Ammon's horn (tissue), 1 donor: Measurements from ENCODE around the gene RIPK3.
"Not testable (repeated sequence)": the region's sequence is repeated elsewhere in the genome, so short reads cannot be mapped to it uniquely, and the experiment has no call there.

Experiments
- DNase-seq: peaks from one replicate; pipeline ENCODE4 v3.0.0-alpha.2; 2016; ENCODE audit warnings: low spot score

RIPK3 gene

DNA sequence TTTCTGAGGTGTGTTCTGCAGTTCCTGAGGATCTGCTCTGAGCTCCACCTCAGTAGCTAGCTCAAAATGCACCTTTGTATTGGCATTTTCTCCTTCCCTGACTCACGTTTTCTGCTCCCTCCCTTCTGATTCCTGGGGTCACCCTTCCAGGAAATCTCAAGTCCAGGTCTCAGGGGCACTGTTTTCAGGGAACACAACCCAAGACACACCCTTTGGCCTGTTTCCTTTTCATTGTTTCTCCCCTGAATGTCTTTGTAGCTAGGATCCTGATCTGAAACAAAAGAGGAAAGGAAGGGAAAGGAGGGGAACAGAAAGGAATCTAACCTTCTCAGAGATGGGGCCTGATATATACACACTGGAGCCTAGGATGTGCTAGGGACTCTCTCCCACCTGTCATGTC lies 7.3 kb upstream of the RIPK3 start:
- DNase-seq, result no peak

- no peak for DNase-seq
Measured at GRCh38 chr14:24343795-24344660, 4.2 kb upstream of the RIPK3 start.

DNA sequence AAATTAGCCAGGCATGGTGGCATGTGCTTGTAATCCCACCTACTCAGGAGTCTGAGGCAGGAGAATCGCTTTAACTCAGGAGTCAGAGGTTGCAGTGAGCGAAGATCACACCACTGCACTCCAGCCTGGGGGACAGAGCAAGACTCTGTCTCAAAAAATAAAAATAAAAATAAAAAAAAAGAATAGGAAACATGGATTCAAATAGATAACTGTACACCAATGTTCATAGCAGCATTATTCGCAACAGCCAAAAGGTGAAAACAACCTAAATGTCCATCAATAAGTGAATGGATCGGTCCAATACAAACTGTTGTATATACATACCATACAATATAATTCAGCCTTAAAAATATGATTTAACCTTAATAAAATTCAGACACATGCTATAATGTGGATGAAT lies 3.1 kb upstream of the RIPK3 start:
- DNase-seq, result no peak

GRCh38 chr14:24340606-24341005 lies 815 bp upstream of the RIPK3 start:
- DNase-seq, result no peak

DNA sequence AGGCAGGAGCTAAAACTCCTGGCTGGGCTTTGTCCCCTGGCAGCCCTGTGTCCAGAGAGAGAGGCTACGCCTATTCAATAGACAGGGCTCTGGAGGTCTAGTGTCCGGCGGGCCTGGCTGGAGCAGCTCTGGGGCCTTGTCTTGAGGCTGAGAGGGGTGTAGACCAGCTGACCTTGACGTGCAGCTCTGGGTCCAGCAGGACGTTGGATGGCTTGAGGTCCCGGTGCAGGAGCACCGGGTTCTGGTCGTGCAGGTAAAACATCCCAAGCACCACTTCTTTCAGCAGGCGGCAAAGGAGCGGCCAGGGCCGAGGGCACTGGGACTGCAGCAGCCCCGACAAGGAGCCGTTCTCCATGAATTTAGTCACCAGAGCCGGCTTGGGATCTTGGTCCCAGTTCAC lies 948 bp downstream of the RIPK3 start:
- no peak for DNase-seq

DNA sequence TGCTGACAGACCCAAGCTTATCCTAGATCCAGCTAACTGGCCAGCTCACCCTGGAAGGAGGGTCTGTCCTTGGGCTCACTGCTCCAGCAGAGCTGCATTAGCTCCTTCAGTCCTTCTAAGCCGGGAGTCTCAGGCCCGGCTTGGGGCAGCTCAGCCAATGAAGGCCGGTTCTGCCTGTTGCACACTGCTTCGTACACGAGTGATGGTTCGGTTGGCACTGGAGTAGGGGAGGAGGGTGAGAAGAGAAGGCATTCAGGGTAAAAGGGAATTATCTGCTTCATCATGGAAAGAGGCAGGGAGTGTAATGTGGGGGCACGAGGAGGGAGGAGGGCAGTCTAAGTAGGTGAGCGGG lies 2.0 kb downstream of the RIPK3 start:
- no peak for DNase-seq

- no peak for DNase-seq
Measured at GRCh38 chr14:24337144-24337823, 2.5 kb downstream of the RIPK3 start.

DNA sequence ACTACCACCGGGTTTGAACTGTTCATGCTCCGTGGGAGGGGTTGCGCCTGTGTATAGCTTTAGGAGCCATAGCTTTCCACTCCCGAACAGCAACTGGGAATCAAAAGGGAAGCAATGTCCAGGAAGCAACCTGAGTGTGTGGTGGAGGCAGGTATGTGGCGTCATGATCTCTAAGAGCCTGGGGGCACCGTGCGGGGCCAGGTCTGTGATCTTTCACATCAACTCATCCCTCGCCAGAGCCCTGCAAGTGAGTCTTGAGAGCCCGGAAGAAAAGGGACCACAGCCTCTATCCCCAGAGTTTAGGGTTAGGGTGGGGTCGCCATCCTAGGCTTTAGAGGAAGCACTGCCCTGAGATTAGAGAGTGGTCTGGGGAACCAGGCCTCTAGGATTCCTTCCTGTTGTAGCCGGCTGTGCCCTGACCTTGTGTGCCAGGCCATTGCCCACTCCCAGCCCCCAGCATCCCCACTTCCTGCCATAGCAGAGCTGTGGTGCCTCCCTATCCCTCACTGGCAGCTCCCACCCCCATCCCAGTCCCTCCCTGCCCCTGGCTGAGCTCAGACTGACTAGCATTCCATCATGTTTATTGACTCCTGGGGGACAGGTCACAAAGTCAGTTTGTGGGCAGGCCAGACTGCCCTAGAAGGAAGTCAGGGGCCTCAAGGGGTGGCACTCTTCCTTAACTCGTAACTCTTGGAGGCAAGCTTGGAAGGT lies 4.2 kb downstream of the RIPK3 start:
- no peak for DNase-seq

- no peak for DNase-seq
Measured at GRCh38 chr14:24334431-24335291, 5.1 kb downstream of the RIPK3 start, which contains the start of gene ADCY4. TSS of gene ADCY4 (minus strand) at chr14:24335071. CDS start at chr14:24334652, 419 bp downstream.

GRCh38 chr14:24332268-24332993 lies 7.4 kb downstream of the RIPK3 start:
- peak; percentile 80 for DNase-seq

DNA sequence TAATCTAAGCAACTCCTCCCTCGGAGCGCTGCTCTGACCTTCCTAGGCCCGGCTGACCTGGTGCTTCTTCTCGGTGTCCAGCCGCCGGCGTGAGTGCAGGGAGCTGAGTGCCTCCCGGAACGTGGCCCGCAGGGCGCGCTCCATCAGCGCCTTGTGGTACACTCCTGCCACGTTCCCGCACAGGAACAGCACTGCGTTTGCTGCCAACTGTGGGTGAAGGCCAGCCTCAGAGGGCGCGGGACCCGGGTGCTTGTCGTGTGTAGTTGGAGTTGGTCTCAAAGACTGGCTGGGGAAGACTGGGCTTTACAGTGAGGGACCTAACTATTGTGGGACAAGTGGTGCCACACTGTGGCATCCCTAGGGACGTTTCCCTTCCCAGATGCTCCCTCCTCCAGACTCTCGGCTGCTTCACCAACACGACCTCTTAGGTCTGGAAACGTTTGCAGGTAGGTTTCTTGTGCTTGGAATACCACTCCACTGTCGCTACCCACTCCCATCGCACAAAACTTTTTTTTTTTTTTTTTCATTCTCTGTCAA lies 8.0 kb downstream of the RIPK3 start:
- no peak for DNase-seq

DNA sequence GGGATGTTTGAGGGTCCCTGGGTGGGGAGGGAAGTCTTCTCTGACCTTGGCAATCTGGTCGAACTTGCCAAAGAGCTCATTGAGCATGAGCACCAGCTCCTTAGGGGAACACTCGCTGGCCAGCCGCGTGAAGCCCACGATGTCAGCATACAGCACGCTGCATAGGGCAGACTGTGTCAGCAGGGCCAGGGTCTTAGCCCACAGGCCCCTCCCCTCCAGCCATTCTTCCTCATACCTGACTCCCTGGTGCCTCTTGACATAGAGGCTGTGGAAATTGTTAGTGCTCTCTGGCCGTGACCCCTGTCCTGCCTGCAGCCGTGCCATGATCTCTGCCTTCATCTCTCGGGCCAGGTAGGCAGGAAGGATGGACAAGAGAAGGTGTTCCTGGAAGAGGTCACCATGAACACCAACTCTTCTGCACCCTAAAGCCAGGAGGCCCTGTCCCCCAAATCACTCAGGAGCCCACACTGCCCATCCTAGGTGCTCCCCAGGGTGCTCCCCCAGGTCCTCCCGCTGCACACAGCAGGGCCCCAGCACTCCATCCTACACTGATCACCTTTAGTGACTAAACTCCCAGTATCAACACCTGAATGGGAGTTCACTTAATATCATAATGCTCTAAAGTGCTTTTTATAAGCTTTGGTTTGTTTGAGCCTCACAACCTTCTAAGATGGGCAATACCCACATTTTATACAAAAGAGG lies 8.7 kb downstream of the RIPK3 start:
- no peak for DNase-seq

DNA sequence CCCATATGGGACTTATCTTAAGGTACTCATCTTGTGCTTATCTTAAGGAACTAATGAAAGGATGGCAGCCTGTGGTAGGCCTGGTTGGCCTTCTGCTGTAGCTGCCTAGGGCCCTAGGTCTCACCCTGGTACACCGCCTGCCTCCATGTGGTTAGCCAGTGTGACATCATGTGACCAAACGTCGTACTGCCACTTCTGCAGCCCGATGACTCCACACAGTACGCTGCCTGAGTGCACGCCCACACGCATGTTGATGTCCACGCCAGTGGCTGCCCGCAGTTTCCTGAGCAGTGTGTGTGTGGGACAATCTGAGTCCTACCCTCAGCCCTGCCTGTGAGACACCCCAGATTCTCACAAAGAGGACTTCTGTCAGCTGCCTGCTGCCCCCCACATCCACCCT lies 10.1 kb downstream of the RIPK3 start:
- peak; percentile 72 for DNase-seq

GRCh38 chr14:24329073-24329663 lies 10.6 kb downstream of the RIPK3 start:
- DNase-seq, result no peak

DNA sequence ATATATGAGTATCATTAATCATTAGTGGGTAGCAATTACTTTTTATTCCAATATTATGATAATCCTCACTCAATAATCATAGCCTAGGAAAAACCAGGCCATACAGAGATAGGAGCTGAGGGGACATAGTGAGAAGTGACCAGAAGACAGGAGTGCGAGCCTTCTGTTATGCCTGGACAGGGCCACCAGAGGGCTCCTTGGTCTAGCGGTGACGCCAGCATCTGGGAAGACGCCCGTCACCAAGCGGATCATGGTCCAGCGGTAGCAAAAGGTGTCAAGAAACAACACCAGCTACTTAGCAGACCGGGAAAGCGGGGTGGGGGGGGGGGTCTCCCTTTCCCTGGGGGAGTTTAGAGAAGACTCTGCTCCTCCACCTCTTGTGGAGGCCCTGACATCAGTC lies 11.9 kb downstream of the RIPK3 start:
- DNase-seq, result not testable (repeated sequence)

GRCh38 chr14:24327303-24327702 lies 12.5 kb downstream of the RIPK3 start:
- DNase-seq, result no peak

- no peak for DNase-seq
Measured at GRCh38 chr14:24325963-24326362, 13.8 kb downstream of the RIPK3 start.

- no peak for DNase-seq
Measured at GRCh38 chr14:24325041-24325530, 14.7 kb downstream of the RIPK3 start.

GRCh38 chr14:24324024-24324423 lies 15.8 kb downstream of the RIPK3 start:
- DNase-seq, result no peak

GRCh38 chr14:24323341-24323740 lies 16.4 kb downstream of the RIPK3 start:
- no peak for DNase-seq
